H1 (cell line): ENCODE data around the gene ELFN2. TPM values are rescaled to one million over a fixed set of nuclear protein-coding genes. Genes with fewer than 3 reads are reported as not detected.
A peak's percentile ranks its signal among the peaks of the same experiment; 100 is the strongest.

Experiments
- CTCF ChIA-PET: fragments of 300-600 bp; sonication (Branson Sonifier 250); formaldehyde crosslinking; loops from one replicate; lab custom pipeline; 2021; ENCODE audit not compliant: partially characterized antibody; lab: Charles Lee
- POLR2A ChIA-PET: fragments of 300-600 bp; sonication (Branson Sonifier 250); formaldehyde crosslinking; loops from one replicate; lab custom pipeline; 2021; ENCODE audit warnings: inconsistent platforms; ENCODE audit not compliant: partially characterized antibody; lab: Charles Lee
- DNase-seq, 2 experiments: peaks; one replicate each; pipeline versions ENCODE4 v3.0.0 to v3.0.0-alpha.2; 2010 to 2022; ENCODE audit warnings: low spot score in 2 of 2, low read depth in 1 of 2, mixed read lengths in 1 of 2
- FAIRE-seq: peaks from 2 replicates; lab custom pipeline; 2011; peaks lifted over from hg19 to GRCh38; lab: Jason Lieb, UNC
- H2AFZ ChIP-seq: 2 replicates; pipeline ENCODE4 v1.8.1; 2012; ENCODE audit warnings: low read length, inconsistent platforms
- H2AK5ac ChIP-seq: 2 replicates; pipeline ENCODE4 v1.6.1; 2013; ENCODE audit warnings: low read depth, low read length
- H2BK120ac ChIP-seq: replicated peaks from 2 replicates; pipeline ENCODE3; 2013; ENCODE audit warnings: low read depth, low read length, inconsistent platforms
- H2BK12ac ChIP-seq: 2 replicates; pipeline ENCODE4 v1.6.1; 2013; ENCODE audit warnings: low read depth, low read length
- H2BK15ac ChIP-seq: 2 replicates; pipeline ENCODE4 v1.6.1; 2013; ENCODE audit warnings: low read length
- H2BK20ac ChIP-seq: 2 replicates; pipeline ENCODE4 v1.6.1; 2013; ENCODE audit warnings: low read length
- H2BK5ac ChIP-seq: 2 replicates; pipeline ENCODE4 v1.6.1; 2013; ENCODE audit warnings: low read depth, low read length
- H3K14ac ChIP-seq: 2 replicates; pipeline ENCODE4 v1.6.1; 2013; ENCODE audit warnings: inconsistent platforms; ENCODE audit not compliant: insufficient read length
- H3K18ac ChIP-seq: 2 replicates; pipeline ENCODE4 v1.6.1; 2013; ENCODE audit warnings: low read length; ENCODE audit errors: extremely low read depth
- H3K23ac ChIP-seq: 2 replicates; pipeline ENCODE4 v1.6.1; 2013; ENCODE audit warnings: inconsistent platforms; ENCODE audit not compliant: insufficient read length
- H3K23me2 ChIP-seq: 2 replicates; pipeline ENCODE4 v1.6.1; 2013; ENCODE audit warnings: low read depth, low read length
- H3K27ac ChIP-seq: 2 replicates; pipeline ENCODE4 v1.6.1; 2011; ENCODE audit warnings: low read depth, low read length, inconsistent platforms
- H3K27me3 ChIP-seq, 4 experiments: replicated peaks in 1 of 4; 1 replicate in 1 of 4; 2 replicates in 3 of 4; pipeline versions ENCODE4 v1.6.1 to v1.8.1; 2011 to 2013; ENCODE audit warnings: low read length in 3 of 4, mild to moderate bottlenecking in 3 of 4, inconsistent platforms in 2 of 4, mixed read lengths in 2 of 4, moderate library complexity in 1 of 4; ENCODE audit not compliant: control insufficient read depth in 3 of 4, insufficient read depth in 3 of 4; ENCODE audit errors: extremely low read depth in 1 of 4
- H3K36me3 ChIP-seq, 4 experiments: 2 replicates each; pipeline versions ENCODE4 v1.6.1 to v1.8.1; 2011 to 2013; ENCODE audit warnings: mild to moderate bottlenecking in 4 of 4, low read length in 3 of 4, moderate library complexity in 2 of 4, control low read depth in 1 of 4, inconsistent platforms in 1 of 4; ENCODE audit not compliant: insufficient read depth in 4 of 4, control insufficient read depth in 2 of 4
- H3K4ac ChIP-seq: replicated peaks from 2 replicates; pipeline ENCODE3; 2013; ENCODE audit warnings: low read length, low read depth, mixed read lengths, inconsistent platforms; ENCODE audit not compliant: insufficient read length
- H3K4me1 ChIP-seq, 4 experiments: replicated peaks in 1 of 4; 1 replicate in 1 of 4; 2 replicates in 3 of 4; pipeline versions ENCODE4 v1.6.1 to v1.8.1; 2011 to 2013; ENCODE audit warnings: low read length in 3 of 4, inconsistent platforms in 2 of 4, mixed read lengths in 1 of 4; ENCODE audit not compliant: insufficient read depth in 4 of 4, control insufficient read depth in 3 of 4
- H3K4me2 ChIP-seq, 2 experiments: 2 replicates each; pipeline versions ENCODE4 v1.6.1 to v1.8.1; 2011 to 2013; ENCODE audit warnings: low read depth in 2 of 2, low read length in 2 of 2, control low read depth in 1 of 2, inconsistent platforms in 1 of 2, mild to moderate bottlenecking in 1 of 2; ENCODE audit not compliant: insufficient read depth in 1 of 2
- H3K4me3 ChIP-seq, 4 experiments: fragments of 200-600, 300-600 bp in 1 of 4; sonication (generic), shearing (Covaris generic), sonication (Bioruptor Twin) in 1 of 4; 2 replicates each; pipeline versions ENCODE4 v1.5.1 to v1.8.1; 2011 to 2016; ENCODE audit warnings: low read length in 4 of 4, low read depth in 3 of 4, control low read depth in 2 of 4, inconsistent platforms in 2 of 4, mild to moderate bottlenecking in 2 of 4, mixed read lengths in 1 of 4, moderate library complexity in 1 of 4; ENCODE audit not compliant: insufficient read depth in 2 of 4; ENCODE audit errors: extremely low read depth in 1 of 4
- H3K56ac ChIP-seq: replicated peaks from 2 replicates; pipeline ENCODE3; 2013; ENCODE audit warnings: low read depth, mild to moderate bottlenecking, mixed read lengths, low read length, inconsistent platforms; ENCODE audit not compliant: insufficient read length
- H3K79me1 ChIP-seq: 2 replicates; pipeline ENCODE4 v1.6.1; 2013; ENCODE audit warnings: low read depth, low read length, control low read depth
- H3K79me2 ChIP-seq, 2 experiments: 2 replicates each; pipeline versions ENCODE4 v1.6.1 to v1.8.1; 2012 to 2013; ENCODE audit warnings: low read length in 2 of 2, mild to moderate bottlenecking in 2 of 2, inconsistent platforms in 1 of 2; ENCODE audit not compliant: insufficient read depth in 2 of 2, control insufficient read depth in 1 of 2
- H3K9ac ChIP-seq, 4 experiments: replicated peaks in 1 of 4; 1 replicate in 1 of 4; 2 replicates in 3 of 4; pipeline versions ENCODE4 v1.6.1 to v1.8.1; 2011 to 2013; ENCODE audit warnings: low read depth in 3 of 4, low read length in 3 of 4, control low read depth in 2 of 4, mild to moderate bottlenecking in 2 of 4, moderate library complexity in 2 of 4, inconsistent platforms in 1 of 4; ENCODE audit errors: extremely low read depth in 1 of 4
- H3K9me3 ChIP-seq, 2 experiments: 2 replicates each; pipeline versions ENCODE4 v1.6.1 to v1.8.1; 2012 to 2013; ENCODE audit warnings: mild to moderate bottlenecking in 2 of 2, moderate library complexity in 2 of 2, control low read depth in 1 of 2, inconsistent platforms in 1 of 2, low read depth in 1 of 2, low read length in 1 of 2, mixed read lengths in 1 of 2; ENCODE audit not compliant: insufficient read depth in 2 of 2
- H4K20me1 ChIP-seq, 2 experiments: replicated peaks in 1 of 2; 2 replicates each; pipeline versions ENCODE3 to v1.8.1; 2011 to 2013; ENCODE audit warnings: inconsistent platforms in 2 of 2, low read length in 2 of 2, mild to moderate bottlenecking in 1 of 2; ENCODE audit not compliant: insufficient read depth in 2 of 2, control insufficient read depth in 1 of 2
- H4K5ac ChIP-seq: 2 replicates; pipeline ENCODE4 v1.6.1; 2013; ENCODE audit warnings: low read length, low read depth, mixed read lengths, inconsistent platforms; ENCODE audit not compliant: insufficient read length
- H4K8ac ChIP-seq: 2 replicates; pipeline ENCODE4 v1.8.0; 2013; ENCODE audit warnings: mild to moderate bottlenecking, moderate library complexity, low read length, inconsistent platforms; ENCODE audit not compliant: insufficient read depth; ENCODE audit errors: extremely low read depth
- H4K91ac ChIP-seq: replicated peaks from 2 replicates; pipeline ENCODE3; 2013; ENCODE audit warnings: low read length, mixed read lengths, inconsistent platforms; ENCODE audit not compliant: insufficient read length
- BACH1 ChIP-seq: IDR thresholded peaks from 2 replicates; pipeline ENCODE4 v1.6.1; 2012; ENCODE audit warnings: low read length, improper control_type of control experiment
- BRCA1 ChIP-seq: IDR thresholded peaks from 2 replicates; pipeline ENCODE4 v1.6.1; 2012; ENCODE audit warnings: low read depth, low read length, improper control_type of control experiment
- CEBPB ChIP-seq: IDR thresholded peaks from 2 replicates; pipeline ENCODE4 v1.6.1; 2012; ENCODE audit warnings: low read depth, low read length
- CHD2 ChIP-seq: IDR thresholded peaks from 2 replicates; pipeline ENCODE4 v1.6.1; 2012; ENCODE audit warnings: low read length, improper control_type of control experiment
- E2F6 ChIP-seq: IDR thresholded peaks from 2 replicates; pipeline ENCODE4 v1.6.1; 2012; ENCODE audit warnings: inconsistent platforms
- EGR1 ChIP-seq: IDR thresholded peaks from 2 replicates; pipeline ENCODE4 v1.6.1; 2011; ENCODE audit warnings: low read depth, low read length, borderline replicate concordance
- EZH2 ChIP-seq: fragments of 200-600 bp; sonication (generic); IDR thresholded peaks from 2 replicates; pipeline ENCODE4 v1.7.1; 2012; ENCODE audit warnings: low read depth, mild to moderate bottlenecking, moderate library complexity, low read length, inconsistent platforms; ENCODE audit not compliant: severe bottlenecking
- JUND ChIP-seq: IDR thresholded peaks from 2 replicates; pipeline ENCODE4 v1.6.1; 2011; ENCODE audit warnings: mild to moderate bottlenecking, improper control_type of control experiment, low read length
- SAP30 ChIP-seq: fragments of 300-600 bp; sonication (generic); IDR thresholded peaks from 2 replicates; pipeline ENCODE4 v1.7.1; 2012; ENCODE audit warnings: low read length, moderate library complexity, mild to moderate bottlenecking, inconsistent platforms; ENCODE audit not compliant: insufficient read depth, insufficient replicate concordance
- SP4 ChIP-seq: IDR thresholded peaks from 2 replicates; pipeline ENCODE4 v1.6.1; 2012; ENCODE audit warnings: low read length, inconsistent platforms
- WGBS, 2 experiments: shearing (Covaris generic) in 1 of 2; methylation state at CpG; one replicate each; pipeline versions ENCODE4 v1.1.6 to v1.1.7; 2013 to 2015; ENCODE audit warnings: low lambda C conversion rate in 2 of 2, mixed read lengths in 2 of 2, inconsistent platforms in 1 of 2, low coverage in 1 of 2, missing lambda C conversion rate in 1 of 2; ENCODE audit not compliant: insufficient replicate concordance in 2 of 2, insufficient coverage in 1 of 2, insufficient read length in 1 of 2; ENCODE audit errors: extremely low coverage in 1 of 2, missing lambda C conversion rate in 1 of 2; 5-methylcytosine and 5-hydroxymethylcytosine counted together
- polyA plus RNA-seq, 7 experiments: library from polyadenylated mRNA; depleted of rRNA in 3 of 7; stranded (reverse) in 5 of 7; unstranded in 2 of 7; fragments of >200 nt in 5 of 7; fragments of 200-250 nt in 2 of 7; gene quantifications; 1 replicate in 5 of 7; 2 replicates in 1 of 7; 4 replicates in 1 of 7; pipeline versions ENCODE4 v1.2.1 to v1.2.3, GENCODE V29; 2011 to 2013; ENCODE audit warnings: missing spikeins in 2 of 7, mixed read lengths in 2 of 7
- total RNA-seq: library from RNA; stranded (reverse); fragmentation: NEBNext Ultra II Directional; extraction: Animal tissue kit (Norgen Biotek cat#: 25700); gene quantifications from 2 replicates; pipeline ENCODE4 v1.2.1, GENCODE V29; 2021
- TF ChIP-seq, protein P1 (sequence below), 3 experiments: IDR thresholded peaks; 1 replicate in 2 of 3; 2 replicates in 1 of 3; pipeline versions ENCODE4 v1.5.1 to v1.6.1; 2011; ENCODE audit warnings: low read length in 3 of 3, mild to moderate bottlenecking in 3 of 3, inconsistent platforms in 2 of 3, low read depth in 1 of 3, moderate library complexity in 1 of 3; ENCODE audit not compliant: insufficient read depth in 1 of 3; ENCODE audit errors: control extremely low read depth in 1 of 3

The ELFN2 gene
- total and polyA plus RNA-seq, 2 of the 8 experiments (the other 6 are each of a cell fraction or from before 2014, with no cell fraction given) = 0.63 to 0.88 TPM

DNA sequence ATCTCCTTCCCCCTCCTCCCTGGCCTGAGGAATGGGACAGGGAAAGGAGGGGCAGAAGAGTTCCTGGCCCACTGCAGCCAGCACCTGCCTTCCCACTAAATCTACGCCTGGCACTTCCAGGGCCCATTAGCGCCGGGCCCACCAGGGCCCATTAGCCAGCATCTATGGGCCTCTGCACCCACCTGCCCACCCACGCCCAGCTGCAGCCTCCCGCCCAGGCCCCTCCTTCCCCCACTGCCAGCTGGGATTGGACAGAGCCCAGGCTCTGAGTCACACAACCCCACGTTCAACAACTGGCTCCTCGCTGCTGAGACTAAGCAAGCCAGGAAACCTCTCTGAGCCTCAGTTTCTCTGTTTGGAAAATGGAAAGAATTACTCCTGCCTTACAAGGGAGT is 96.2 kb downstream of the ELFN2 start:
- no peak overlapping the region for H3K56ac ChIP-seq
- H4K91ac ChIP-seq = no peak overlapping the region
- no peak overlapping the region for H2BK120ac ChIP-seq
- no peak overlapping the region for H3K4me3 ChIP-seq
- H3K36me3 ChIP-seq = no peaks in the 10 kb centered on the region
- no peaks in the 10 kb centered on the region for H3K79me2 ChIP-seq
- DNase-seq (no peak), FAIRE-seq (no peak)
- H3K4me1 ChIP-seq = peaks cover 0 to 19% (median 7%) of the 10 kb centered on the region in 4 experiments; a peak in 5 of 7 replicates
- peak overlapping the region; percentile 48; the same call in 1 of the 2 replicates for H2BK20ac ChIP-seq
- POLR2A ChIA-PET = interaction anchor here (2.4 kb wide), 1 partner anchor 12 kb away, joined by 9 read pairs; no protein-coding TSS in a partner anchor
- H3K23ac ChIP-seq = no peak overlapping the region
- peaks cover 9% of the 10 kb centered on the region; the same call in 1 of the 2 replicates for H3K23me2 ChIP-seq
- no peak overlapping the region for H2AK5ac ChIP-seq
- H2BK12ac ChIP-seq = no peak overlapping the region
- H3K9me3 ChIP-seq = no peaks in the 10 kb centered on the region
- 77% methylated on average over 7 of the region's 7 CpGs; no CpG with 5 or more reads in 1 of the 2 experiments for WGBS, 2 experiments
- no peak overlapping the region for H4K5ac ChIP-seq
- H3K4me2 ChIP-seq = no peak overlapping the region
- H4K20me1 ChIP-seq = no peaks in the 10 kb centered on the region
- CTCF ChIA-PET = interaction anchor here (0.6 to 7.5 kb wide), 27 partner anchors 9 to 312 kb away, joined by 3 to 61 read pairs (median 5); no protein-coding TSS in a partner anchor
- no peak overlapping the region for H3K9ac ChIP-seq
- H4K8ac ChIP-seq = no peak overlapping the region
- no peak overlapping the region for H2BK5ac ChIP-seq
- H3K18ac ChIP-seq = no peak overlapping the region
- H3K4ac ChIP-seq = no peak overlapping the region
- no peaks in the 10 kb centered on the region for H3K79me1 ChIP-seq
- no peak overlapping the region for H3K14ac ChIP-seq
- peaks cover 0 to 26% (median 12%) of the 10 kb centered on the region in 4 experiments; a peak in 5 of 7 replicates for H3K27me3 ChIP-seq
- H2BK15ac ChIP-seq = no peak overlapping the region
- no peak overlapping the region for H2AFZ ChIP-seq
- H3K27ac ChIP-seq = no peak overlapping the region
- TF ChIP-seq SAP30 = no peak
- TF ChIP-seq EGR1 = no peak
- no peak for TF ChIP-seq CHD2
- TF ChIP-seq JUND = no peak
- TF ChIP-seq CEBPB = no peak
- TF ChIP-seq EZH2 = no peak
- no peak for TF ChIP-seq E2F6
- TF ChIP-seq SP4 = no peak
- TF ChIP-seq, protein P1, sequence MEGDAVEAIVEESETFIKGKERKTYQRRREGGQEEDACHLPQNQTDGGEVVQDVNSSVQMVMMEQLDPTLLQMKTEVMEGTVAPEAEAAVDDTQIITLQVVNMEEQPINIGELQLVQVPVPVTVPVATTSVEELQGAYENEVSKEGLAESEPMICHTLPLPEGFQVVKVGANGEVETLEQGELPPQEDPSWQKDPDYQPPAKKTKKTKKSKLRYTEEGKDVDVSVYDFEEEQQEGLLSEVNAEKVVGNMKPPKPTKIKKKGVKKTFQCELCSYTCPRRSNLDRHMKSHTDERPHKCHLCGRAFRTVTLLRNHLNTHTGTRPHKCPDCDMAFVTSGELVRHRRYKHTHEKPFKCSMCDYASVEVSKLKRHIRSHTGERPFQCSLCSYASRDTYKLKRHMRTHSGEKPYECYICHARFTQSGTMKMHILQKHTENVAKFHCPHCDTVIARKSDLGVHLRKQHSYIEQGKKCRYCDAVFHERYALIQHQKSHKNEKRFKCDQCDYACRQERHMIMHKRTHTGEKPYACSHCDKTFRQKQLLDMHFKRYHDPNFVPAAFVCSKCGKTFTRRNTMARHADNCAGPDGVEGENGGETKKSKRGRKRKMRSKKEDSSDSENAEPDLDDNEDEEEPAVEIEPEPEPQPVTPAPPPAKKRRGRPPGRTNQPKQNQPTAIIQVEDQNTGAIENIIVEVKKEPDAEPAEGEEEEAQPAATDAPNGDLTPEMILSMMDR (IDR thresholded peaks at IDR 0.05; ENCODE audit: control extremely low read depth in 1 of 3, insufficient read depth in 1 of 3, low read depth in 1 of 3, low read length in 3 of 3) = no peak
- no peak for TF ChIP-seq BRCA1
- TF ChIP-seq BACH1 = no peak
